Body of pancreas (tissue), 4 donors: ENCODE results near the gene GALNT12. TPM values are rescaled to one million over a fixed set of nuclear protein-coding genes. Genes with fewer than 3 reads are reported as not detected.
A peak's percentile ranks its signal among the peaks of the same experiment; 100 is the strongest.

Experiments used
- ATAC-seq: fragments of 150-250 bp; one replicate; pipeline ENCODE4 v1.9.1; 2016
- DNase-seq, 4 donors: peaks; one replicate each; pipeline ENCODE4 v3.0.0-alpha.2; 2019
- H3K27ac ChIP-seq, 4 donors: fragments of 200-600 bp; sonication (generic); 1 replicate in 3 of 4; 2 replicates in 1 of 4; pipeline versions ENCODE4 v1.5.1 to v1.6.1; 2016 to 2019; ENCODE audit warnings: mild to moderate bottlenecking in 1 of 4, mixed read lengths in 1 of 4, moderate library complexity in 1 of 4
- H3K27me3 ChIP-seq, 2 donors: fragments of 200-600 bp; sonication (generic); one replicate each; pipeline ENCODE4 v1.6.0; 2016; ENCODE audit warnings: mild to moderate bottlenecking in 1 of 2
- H3K36me3 ChIP-seq, 2 donors: fragments of 200-600 bp; sonication (generic); replicated peaks in 1 of 2; 2 replicates each; pipeline ENCODE4 v1.5.1; 2016; ENCODE audit warnings: low read depth in 2 of 2; ENCODE audit not compliant: insufficient read depth in 1 of 2
- H3K4me1 ChIP-seq: fragments of 200-600 bp; sonication (generic); one replicate; pipeline ENCODE4 v1.6.0; 2016
- H3K4me3 ChIP-seq, 2 donors: fragments of 200-600 bp; sonication (generic); 1 replicate in 1 of 2; 2 replicates in 1 of 2; pipeline ENCODE4 v1.5.1; 2016 to 2019
- H3K9me3 ChIP-seq, 3 donors: fragments of 200-600 bp; sonication (generic); 1 replicate in 2 of 3; 2 replicates in 1 of 3; pipeline ENCODE4 v1.5.1; 2016
- POLR2A ChIP-seq, 3 donors: fragments of 450-650 bp; IDR thresholded peaks; one replicate each; pipeline ENCODE4 v1.6.1; 2016; ENCODE audit warnings: antibody characterized with exemption in 3 of 3, mild to moderate bottlenecking in 2 of 3
- WGBS, 2 donors: methylation state at CpG; one replicate each; pipeline ENCODE4 v1.1.5; 2017; 5-methylcytosine and 5-hydroxymethylcytosine counted together
- intact Hi-C: fragments of 100-400 bp; cut with DNase I; formaldehyde crosslinking; loops from one replicate; pipeline ENCODE4 v1.15.1; 2023
- total RNA-seq, 2 donors: library from RNA; depleted of rRNA; stranded (reverse); fragments of >200 nt; gene quantifications; one replicate each; pipeline ENCODE4 v1.1.0, GENCODE V29; 2016
- TF ChIP-seq, protein P1 (sequence below), 7 experiments: fragments of 450-650 bp in 4 of 7; fragments of 200-600 bp in 3 of 7; sonication (generic) in 3 of 7; IDR thresholded peaks; one replicate each; pipeline ENCODE4 v1.5.1; 2016 to 2019; ENCODE audit warnings: antibody characterized with exemption in 7 of 7

GALNT12 gene
- total RNA-seq, 2 donors from 2014 or later = 13.0 to 53.1 TPM

GRCh38 chr9:98831696-98832095 is 24.2 kb downstream of the GALNT12 start:
- Histone ChIP-seq H3K27ac (no peak overlapping the region), H3K27me3 (no peaks in the 10 kb centered on the region), H3K4me3 (no peak overlapping the region), H3K9me3 (no peaks in the 10 kb centered on the region), H3K36me3 (peaks cover 0 to 2% of the 10 kb centered on the region in 2 donors), H3K4me1 (no peaks in the 10 kb centered on the region)
- no peak for ATAC-seq
- intact Hi-C loops = no loop called here
- TF ChIP-seq, protein P1, sequence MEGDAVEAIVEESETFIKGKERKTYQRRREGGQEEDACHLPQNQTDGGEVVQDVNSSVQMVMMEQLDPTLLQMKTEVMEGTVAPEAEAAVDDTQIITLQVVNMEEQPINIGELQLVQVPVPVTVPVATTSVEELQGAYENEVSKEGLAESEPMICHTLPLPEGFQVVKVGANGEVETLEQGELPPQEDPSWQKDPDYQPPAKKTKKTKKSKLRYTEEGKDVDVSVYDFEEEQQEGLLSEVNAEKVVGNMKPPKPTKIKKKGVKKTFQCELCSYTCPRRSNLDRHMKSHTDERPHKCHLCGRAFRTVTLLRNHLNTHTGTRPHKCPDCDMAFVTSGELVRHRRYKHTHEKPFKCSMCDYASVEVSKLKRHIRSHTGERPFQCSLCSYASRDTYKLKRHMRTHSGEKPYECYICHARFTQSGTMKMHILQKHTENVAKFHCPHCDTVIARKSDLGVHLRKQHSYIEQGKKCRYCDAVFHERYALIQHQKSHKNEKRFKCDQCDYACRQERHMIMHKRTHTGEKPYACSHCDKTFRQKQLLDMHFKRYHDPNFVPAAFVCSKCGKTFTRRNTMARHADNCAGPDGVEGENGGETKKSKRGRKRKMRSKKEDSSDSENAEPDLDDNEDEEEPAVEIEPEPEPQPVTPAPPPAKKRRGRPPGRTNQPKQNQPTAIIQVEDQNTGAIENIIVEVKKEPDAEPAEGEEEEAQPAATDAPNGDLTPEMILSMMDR (IDR thresholded peaks at IDR 0.05) = no peak
- WGBS, 2 donors = 93 to 94% methylated on average over 16 of the region's 16 CpGs
- no peak for DNase-seq

- Histone ChIP-seq H3K4me1 (no peaks in the 10 kb centered on the region), H3K36me3 (peaks cover 0 to 6% of the 10 kb centered on the region in 2 donors), H3K9me3 (no peaks in the 10 kb centered on the region), H3K27ac (no peak overlapping the region), H3K4me3 (no peak overlapping the region), H3K27me3 (no peaks in the 10 kb centered on the region)
- intact Hi-C loops = no loop called here
- TF ChIP-seq POLR2A (IDR thresholded peaks at IDR 0.05) = no peak
- TF ChIP-seq, protein P1 (IDR thresholded peaks at IDR 0.05) = no peak
- ATAC-seq = no peak
- WGBS, 2 donors = 92 to 95% methylated on average over 1 of the region's 1 CpG
- DNase-seq = no peak
These were observed 25.3 kb downstream of the GALNT12 start for GRCh38 chr9:98832768-98833089.

DNA sequence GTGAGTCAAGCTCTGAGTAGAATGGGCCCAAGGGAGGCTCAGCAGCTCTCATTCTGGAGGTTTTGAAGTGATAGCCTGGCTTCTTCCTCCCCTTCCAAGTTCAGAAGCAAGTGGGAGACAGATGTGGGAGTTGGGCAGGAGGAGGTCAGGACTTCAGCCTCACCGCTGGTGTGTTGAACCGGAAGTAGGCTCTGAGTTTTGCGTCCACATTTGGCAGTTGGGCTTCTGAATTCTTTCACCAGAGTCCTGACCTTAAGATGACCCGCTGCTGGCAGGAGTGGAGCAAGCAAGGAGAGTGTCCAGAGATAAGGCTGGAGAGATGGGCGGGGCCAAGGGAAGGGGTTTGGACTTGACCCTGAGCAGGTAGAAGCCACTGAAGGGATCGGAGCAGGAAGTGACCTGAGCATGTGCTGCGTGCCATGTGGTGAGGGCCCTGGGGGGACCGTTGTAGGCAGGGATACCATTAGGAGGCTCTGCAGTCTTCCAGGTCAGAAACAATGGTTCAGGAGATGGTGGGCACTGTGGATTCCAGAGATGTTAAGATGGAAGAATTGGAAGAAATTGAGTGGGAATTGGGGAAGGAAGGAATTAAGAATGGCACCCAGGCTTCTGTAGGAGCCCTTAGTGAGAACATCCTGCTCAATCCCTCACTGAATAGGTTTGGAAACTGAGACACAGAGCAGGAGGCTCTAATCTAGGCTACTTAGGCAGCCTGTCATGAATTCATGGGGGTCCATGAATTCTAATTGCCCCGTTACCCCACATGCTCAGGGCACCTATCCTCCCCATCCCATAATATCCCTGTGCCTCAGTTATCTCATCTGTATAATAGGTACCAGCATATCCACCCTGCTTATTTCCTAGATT is 25.9 kb downstream of the GALNT12 start:
- TF ChIP-seq, protein P1 (IDR thresholded peaks at IDR 0.05) = no peak
- TF ChIP-seq POLR2A (IDR thresholded peaks at IDR 0.05) = no peak
- H3K27me3 ChIP-seq = no peaks in the 10 kb centered on the region
- no peak overlapping the region for H3K27ac ChIP-seq
- DNase-seq (peak; percentile 49 to 76 (median 65)), ATAC-seq (peak; percentile 73)
- H3K4me1 ChIP-seq = no peaks in the 10 kb centered on the region
- intact Hi-C loops = no loop called here
- no peak overlapping the region for H3K4me3 ChIP-seq
- WGBS, 2 donors = 45 to 61% methylated on average over 9 of the region's 9 CpGs
- no peaks in the 10 kb centered on the region for H3K9me3 ChIP-seq
- peaks cover 0 to 4% of the 10 kb centered on the region in 2 donors for H3K36me3 ChIP-seq

GRCh38 chr9:98834386-98834785 is 26.9 kb downstream of the GALNT12 start:
- Histone ChIP-seq H3K36me3 (peaks cover 0 to 4% of the 10 kb centered on the region in 2 donors), H3K4me1 (no peaks in the 10 kb centered on the region), H3K27me3 (no peaks in the 10 kb centered on the region), H3K4me3 (no peak overlapping the region), H3K9me3 (no peaks in the 10 kb centered on the region), H3K27ac (no peak overlapping the region)
- TF ChIP-seq POLR2A (IDR thresholded peaks at IDR 0.05) = no peak
- TF ChIP-seq, protein P1 (IDR thresholded peaks at IDR 0.05) = no peak
- no peak for DNase-seq
- intact Hi-C loops = no loop called here
- ATAC-seq = no peak
- 90 to 92% methylated on average over 9 of the region's 9 CpGs for WGBS, 2 donors

GRCh38 chr9:98836206-98836605 is 28.7 kb downstream of the GALNT12 start:
- intact Hi-C loops = no loop called here
- no peaks in the 10 kb centered on the region for H3K4me1 ChIP-seq
- no peaks in the 10 kb centered on the region for H3K27me3 ChIP-seq
- H3K9me3 ChIP-seq = no peaks in the 10 kb centered on the region
- no peak overlapping the region for H3K4me3 ChIP-seq
- TF ChIP-seq POLR2A (IDR thresholded peaks at IDR 0.05) = no peak
- TF ChIP-seq, protein P1 (IDR thresholded peaks at IDR 0.05) = no peak
- no peak overlapping the region for H3K27ac ChIP-seq
- ATAC-seq = no peak
- WGBS, 2 donors = 88 to 92% methylated on average over 4 of the region's 4 CpGs
- H3K36me3 ChIP-seq = peaks cover 0 to 6% of the 10 kb centered on the region in 2 donors
- DNase-seq = no peak
